Germinal center (tissue), 1 donor: ENCODE results near the gene WTIP.
"Not testable (repeated sequence)": the region's sequence is repeated elsewhere in the genome, so short reads cannot be mapped to it uniquely, and the experiment has no call there.

Experiments
- DNase-seq: peaks from one replicate; pipeline ENCODE4 v3.0.0; 2012; ENCODE audit warnings: mixed read lengths, low spot score

Gene WTIP

DNA sequence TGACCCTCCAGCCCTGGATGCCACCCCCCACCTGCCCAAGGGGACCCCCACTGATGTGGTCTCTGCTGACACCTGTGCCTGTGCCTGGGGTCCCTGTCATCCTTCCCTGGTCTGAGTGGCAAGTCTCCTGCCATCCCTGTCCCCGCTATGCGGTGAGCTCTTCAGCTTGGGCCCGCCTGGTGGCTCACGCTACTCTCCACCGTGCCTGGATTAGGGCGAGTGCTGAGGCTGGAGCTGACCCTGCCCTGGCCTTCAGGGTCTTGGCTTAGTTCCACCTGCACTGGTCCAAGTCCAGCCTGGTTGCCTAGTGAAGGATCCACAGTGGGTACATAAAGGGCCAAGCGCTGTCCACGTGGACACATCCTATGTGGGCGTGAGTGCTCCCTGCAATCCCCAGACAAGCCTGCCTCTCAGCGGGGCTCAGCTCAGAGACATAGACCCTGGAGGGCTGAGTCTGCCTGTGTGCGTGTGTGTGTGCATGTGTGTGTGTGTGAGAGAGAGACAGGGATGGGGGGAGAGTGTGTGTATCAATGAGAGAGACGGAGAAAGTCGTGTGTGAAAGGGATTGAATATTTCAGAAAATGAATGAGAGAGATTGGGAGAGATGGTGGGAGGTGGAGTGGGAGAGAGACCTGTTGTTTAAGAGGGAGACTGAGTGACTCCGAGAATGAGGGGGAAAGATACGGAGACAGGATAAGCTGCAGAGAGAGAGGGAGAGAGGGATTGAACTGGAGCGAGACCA is 22.1 kb downstream of the WTIP start:
- DNase-seq, result no peak

DNA sequence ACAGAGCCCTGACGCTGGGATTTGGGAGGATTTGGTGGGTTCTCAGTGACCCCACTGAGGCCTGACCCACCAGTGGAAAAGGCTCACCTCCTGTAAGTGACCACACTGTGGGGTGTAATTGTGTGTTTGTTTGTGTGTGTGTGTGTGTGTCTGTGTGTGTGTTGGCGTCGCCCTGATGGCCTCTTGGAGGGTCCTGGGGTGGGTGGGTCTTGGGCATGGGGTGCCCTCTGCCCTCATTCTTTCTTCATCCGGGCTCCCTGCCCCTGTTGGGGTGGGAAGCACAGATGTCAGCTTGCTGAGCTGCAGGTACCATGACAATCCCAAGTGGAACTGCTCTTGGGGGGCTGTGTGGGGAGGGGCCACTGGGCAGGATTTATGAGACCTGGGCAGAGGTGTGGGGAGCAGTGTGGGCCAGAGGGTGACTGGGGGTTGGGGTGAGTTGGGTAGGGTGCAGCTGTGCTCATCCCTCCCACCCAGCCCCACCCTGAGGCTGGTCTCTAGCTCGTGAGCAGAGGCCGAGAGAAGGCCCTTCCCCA is 22.8 kb downstream of the WTIP start:
- DNase-seq, result no peak

DNA sequence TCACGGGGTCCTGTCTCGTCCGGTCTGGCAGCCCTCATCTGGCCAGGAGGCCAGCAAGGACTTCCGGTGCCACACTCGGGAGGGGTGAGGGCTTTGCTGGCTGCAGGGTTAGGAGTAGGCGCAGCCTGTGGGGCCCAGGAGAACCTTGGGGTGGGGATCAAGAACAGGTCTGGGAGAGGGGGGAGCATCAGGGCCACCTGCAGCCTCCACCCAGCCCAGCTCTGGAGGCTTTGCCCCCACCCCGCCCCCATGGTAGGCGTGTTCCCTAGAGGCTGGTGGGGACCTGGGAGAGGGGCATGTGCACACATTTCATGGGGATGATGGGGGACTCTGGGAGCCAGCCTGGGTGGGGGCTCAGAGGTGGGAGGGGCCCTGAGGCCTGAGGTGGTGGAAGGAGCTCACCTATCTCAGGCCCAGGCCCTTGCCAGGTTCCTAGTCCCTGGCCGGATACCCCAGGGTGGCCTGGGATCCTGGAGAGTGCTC is 23.3 kb downstream of the WTIP start:
- DNase-seq, result no peak

DNA sequence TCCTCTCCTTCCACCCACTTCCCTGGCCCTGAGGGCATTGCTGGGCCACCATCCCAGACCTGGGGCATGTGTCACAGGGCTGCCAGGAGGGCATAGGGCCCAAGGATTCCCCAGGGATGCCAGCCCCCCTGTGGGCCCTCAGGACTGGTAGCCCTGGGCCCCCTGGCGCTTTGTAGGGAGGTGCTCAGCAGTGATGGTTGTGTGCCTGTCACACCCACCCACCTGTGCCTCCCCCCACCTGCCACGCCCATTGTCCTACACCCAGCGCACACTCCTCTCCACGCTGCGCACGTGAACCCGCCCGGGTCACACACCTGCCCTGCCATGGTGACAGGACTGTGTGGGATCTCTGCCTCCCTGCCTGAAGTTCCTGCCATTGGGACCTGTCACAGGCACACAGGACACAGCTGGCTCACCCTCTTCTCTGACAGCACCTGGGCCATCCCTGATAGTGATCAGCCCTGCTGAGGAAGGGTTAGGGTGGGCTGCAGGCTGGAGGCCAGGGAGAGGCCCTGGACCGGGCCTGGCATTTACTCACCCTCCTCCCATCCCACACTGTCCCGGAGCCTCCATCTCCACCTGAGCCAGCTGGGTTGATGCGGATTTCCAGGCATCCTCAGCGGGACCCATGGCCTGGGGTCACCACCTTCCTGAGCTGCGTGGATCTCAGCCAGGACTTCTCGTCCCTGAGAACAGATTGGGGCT is 23.9 kb downstream of the WTIP start:
- no peak for DNase-seq

DNA sequence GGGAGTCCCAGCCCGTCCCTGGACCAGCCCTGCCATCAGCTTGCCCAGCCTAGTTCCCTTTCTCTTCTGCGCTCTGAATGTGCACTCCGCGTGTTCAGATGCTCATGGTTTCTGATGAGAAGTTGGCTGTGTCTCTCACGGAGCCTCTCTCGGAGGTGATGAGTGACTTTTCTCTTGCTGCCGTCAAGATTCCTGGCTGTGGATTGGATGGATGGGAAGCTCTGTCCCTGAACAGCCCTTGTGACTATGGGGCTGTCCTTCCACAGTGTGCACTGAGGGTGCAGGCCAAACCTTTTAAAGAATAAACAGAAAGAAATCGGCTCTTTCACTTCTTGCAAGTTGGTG is 24.4 kb downstream of the WTIP start:
- no peak for DNase-seq

DNA sequence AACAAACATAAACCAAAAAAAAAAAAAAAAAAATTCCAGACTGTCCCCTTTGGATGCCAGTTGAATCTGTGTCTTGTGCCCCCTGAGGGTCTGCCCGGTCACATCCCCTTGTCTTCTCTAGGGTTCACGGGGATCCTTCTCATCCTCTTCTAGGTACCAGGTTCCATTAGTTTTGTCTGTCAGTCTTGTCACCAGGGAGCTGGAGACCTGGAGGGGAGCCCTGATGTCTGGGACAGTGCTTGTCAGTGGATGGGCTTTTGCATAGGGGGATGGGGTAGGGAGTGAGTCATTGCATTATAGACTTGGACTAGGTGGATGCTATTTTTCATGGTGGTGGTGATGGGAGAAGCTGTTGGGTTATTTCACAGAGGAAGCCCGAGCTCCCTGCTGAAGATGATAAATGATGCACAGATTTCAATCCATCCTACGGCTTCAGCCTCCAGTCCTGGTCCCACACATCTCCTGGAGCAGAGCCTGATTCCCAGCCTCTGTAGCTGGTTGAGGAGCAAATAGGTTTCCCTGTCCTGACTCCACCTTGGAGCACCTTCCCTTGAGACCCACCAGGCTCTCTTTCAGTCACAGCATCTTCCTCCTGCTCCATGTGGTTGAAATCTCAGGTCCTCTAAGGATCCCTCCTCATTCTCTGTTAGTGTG is 26.0 kb downstream of the WTIP start:
- no peak for DNase-seq

DNA sequence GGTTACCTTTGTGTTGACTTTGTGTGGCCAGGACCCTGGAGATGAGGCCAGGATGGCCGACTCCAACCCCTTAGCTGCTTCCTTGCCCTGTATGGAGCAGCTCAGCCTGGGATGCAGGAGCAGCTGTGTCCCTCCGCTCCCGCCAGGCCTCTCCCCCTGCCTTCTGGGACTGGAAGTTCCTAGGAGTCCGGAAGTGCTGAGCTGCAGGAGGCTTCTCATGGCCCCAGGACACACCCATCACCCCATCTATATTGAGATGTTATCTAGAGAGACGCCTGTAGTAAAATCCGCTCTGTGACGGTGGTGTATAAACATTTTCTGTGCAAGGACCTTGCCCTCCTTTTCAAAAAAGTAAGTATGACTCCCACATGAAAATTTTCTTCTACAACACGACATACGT is 27.0 kb downstream of the WTIP start:
- DNase-seq, result no peak

DNA sequence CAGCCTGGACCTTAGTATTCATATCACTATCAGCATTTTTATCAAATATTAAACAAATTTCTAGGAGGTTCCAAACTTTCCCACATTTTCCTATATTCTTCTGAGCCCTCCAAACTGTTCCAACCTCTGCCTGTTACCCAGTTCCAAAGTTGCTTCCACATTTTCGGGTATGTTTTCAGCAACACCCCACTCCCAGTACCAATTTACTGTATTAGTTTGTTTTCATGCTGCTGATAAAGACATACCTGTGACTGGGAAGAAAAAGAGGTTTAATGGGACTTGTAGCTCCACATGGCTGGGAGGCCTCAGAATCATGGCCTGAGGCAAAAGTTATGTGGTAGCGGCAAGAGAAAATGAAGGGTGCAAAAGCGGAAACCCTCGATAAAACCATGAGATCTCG is 29.3 kb downstream of the WTIP start:
- DNase-seq, result not testable (repeated sequence)

DNA sequence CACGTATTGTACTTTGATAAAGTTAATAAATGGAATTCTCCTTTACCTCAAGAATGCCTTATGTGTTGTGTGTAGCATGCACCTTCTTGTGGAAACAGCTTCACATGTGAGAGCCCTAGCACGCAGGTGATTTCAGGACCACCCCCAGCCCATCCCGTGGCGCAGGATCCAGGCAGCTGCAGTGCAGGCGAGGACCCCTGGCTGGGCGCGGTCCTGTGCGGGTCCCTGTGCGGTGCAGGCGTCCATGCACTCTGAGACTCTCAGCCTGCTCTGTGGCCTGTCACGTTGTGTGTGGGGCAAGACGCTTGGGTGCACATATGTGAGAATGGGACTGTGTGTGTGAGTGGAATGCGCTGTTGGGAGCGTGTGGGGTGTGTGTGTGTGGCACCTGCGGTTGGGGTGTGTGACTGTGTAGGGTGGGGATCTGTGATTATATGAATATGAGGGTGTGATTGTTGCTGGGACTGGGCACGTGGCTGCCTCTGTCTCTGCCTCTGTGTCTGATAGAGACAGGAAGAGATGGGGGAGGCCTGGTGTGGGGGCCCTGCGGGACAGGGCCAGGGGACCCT is 30.8 kb downstream of the WTIP start:
- no peak for DNase-seq

DNA sequence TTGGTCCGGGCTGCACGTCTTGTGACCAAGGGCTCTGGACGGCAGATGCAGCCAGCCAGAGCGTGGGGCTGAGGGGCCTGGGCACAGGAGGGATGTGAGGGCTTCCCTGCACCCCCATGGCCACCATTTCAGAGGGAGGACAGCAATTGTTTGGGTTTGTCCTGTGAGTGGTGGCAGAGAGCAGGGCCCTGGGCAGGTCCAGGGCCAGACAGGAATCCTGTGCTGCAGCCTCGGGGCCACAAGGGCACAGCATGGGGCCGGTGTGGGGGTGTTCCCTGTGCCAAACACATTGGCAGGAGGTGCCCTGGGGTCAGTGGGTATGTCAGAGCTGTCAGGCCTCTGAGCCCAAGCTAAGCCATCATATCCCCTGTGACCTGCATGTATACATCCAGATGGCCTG is 32.2 kb downstream of the WTIP start:
- DNase-seq, result no peak

DNA sequence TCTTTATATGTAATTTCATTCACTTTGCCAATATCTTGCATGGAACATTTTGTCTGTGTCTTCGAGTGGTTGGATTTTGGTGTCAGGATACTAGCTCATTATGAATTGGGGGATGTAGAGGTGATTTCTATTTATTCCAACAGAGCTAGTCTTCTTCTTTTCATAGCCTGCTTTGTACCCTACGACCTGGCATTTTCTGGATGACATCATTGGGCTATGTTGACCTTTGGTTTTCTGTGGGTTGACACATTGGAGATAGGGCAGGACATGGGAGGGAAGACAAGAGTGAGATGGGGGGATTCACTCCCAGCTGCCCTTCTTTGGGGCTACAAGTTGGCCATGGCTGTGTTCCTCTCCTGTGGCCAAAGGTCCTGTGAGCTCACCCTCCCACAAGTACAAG is 38.0 kb downstream of the WTIP start:
- DNase-seq, result no peak

DNA sequence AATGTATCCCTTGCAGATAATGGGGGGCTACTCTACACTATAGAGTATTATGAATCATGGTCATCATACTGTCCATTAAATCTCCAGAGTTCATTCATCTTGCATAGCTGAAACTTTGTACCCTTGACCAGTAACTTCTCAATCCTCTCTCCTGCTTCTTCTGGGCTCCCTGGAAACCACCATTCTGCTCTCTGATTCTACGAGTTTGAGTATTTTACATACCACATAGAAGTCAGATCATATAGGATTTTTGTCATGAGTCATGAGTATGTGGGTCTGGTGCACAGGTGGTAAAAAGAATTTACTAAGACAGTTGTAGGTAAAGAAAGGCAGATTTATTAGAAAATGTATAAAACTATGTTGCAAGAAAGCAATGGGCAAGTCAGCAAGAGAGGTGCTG is 41.9 kb downstream of the WTIP start:
- DNase-seq, result no peak

DNA sequence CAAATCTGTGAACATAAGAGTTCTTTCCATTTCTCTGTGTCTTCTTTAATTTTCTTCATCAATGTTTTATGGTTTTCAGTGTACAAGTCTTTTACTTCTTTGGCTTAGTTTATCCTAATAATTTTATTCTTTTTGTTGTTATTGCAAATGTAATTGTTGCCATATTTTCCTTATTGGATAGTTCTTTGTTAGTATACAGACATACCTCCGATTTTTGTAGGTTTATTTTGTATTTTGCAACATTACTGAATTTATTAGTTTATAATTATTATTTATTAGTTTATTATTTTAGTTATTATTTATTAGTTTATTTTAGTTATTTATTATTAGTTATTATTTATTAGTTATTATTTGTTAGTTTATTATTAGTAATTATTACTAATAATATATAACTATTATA is 43.4 kb downstream of the WTIP start:
- no peak for DNase-seq

DNA sequence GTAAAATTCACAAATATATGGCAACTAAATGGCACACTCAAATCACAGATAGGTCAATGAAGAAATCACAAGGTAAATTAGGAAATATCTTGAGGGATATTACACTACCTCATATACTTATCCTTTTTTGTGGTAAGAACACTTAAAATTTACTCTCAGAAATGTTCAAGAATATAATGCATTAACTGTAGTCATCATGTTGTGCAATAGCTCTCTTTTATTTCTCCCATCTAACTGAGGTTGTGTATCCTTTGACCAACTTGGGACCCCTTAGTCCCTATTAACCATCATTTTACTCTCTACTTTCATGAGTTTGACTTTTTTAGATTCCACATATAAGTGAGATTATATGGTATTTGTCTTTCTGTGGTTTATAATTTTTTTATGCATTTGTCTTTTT is 52.6 kb downstream of the WTIP start:
- DNase-seq, result no peak

DNA sequence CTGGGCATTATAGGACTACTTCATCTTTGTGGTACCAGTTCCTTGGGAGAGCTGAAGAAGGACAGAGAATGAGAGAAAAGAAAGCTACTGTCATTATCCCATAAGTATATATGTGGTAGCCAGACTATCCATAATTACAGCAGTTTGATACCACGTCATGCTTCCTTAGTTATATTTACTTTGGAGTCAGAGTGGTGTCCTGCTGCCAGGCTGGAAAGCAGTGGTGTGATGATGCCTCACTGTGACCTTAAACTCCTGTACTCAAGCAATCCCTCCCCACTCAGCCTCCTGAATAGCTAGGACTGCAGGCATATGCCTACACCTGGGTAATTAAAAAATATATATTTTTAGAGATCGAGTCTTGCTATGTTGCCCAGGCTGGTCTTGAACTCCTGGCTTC is 57.8 kb downstream of the WTIP start:
- DNase-seq, result no peak

DNA sequence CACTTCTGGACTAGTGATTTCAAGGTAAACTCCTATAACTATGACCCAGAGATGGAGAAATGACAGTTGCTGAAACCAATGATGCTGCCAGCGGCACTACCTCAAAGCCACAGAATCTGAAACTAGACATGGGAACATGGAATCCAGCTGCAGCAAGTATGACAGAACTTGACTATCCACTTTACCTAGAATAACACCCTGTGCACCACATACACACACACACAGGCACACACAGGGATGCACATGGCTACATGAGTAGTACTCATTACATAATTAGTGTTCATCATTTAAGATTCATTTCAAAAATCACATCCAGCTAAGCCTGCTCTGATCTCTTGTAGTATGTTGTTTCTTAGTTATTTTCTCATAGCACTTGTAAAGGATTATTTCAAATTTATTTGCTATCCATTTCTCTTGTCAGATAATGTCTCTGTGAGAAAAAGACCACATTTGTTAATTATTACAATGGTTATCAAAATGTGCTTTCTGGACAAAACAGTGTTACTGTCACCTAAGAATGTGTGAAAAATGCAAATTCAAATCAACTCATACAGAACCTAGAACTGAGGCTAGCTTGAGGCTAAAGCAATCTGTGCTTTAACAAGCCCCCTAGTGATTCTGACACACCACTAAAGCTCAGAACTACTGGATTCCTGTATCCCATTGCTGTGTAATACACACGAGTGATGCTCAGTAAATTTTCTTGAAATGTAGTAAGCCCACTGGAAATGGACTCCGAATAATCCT is 59.4 kb downstream of the WTIP start:
- no peak for DNase-seq

DNA sequence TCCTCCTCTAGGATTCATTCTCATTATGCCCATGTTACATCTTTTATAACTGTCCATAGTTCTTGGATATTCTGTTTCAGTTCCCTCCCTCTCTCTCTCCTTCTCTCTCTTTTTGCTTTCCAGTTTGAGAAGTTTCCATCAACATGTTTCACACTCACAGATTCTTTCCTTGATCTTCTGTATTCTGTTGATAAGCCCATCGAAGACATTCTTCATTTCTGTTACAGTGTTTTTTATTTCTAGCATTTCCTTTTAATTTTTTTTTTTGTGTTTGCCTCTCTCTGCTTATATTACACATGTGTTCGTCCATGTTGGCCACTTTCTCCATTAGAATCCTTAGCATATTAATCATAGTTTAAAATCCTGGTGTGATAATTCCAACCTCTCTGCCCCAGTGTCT is 68.3 kb downstream of the WTIP start:
- no peak for DNase-seq

DNA sequence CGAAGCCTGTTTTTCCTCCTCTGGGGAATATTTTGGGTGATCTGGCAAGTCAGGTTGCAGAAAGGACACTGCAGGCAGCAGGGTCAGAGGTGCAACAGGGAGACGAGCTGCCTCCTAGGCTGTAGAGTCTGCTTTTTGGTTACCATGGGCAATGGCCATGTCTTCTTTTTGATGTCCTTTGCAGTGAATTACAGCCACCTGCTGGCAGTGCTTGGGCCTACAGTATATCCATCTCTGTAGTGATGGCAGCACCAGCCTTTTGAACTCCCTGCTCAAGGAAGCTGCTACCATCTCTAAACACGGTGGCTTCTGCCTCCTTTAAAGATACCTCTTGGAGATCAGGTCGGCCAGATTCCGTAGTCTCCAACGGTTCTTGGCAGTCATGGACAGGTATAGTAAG is 73.9 kb downstream of the WTIP start:
- no peak for DNase-seq

DNA sequence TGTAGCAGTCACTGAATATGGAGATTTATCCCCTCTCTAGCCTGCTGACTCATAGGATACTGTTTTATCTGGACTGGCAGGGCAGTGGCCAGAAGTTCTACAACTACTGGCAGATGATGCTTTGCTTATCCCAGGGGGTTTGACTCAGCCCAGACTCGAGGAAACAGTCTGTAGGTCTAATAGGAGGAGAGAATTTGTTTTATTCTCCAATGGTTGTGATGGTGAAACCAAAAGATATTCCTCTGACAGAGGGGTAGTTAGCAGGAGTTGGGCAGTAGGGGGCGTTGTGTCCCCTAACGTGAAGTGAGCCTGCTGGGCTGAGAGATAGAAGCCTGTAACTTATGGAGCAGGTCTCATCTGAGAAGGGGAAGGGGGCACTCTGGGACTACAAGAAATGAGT is 74.9 kb downstream of the WTIP start:
- no peak for DNase-seq

DNA sequence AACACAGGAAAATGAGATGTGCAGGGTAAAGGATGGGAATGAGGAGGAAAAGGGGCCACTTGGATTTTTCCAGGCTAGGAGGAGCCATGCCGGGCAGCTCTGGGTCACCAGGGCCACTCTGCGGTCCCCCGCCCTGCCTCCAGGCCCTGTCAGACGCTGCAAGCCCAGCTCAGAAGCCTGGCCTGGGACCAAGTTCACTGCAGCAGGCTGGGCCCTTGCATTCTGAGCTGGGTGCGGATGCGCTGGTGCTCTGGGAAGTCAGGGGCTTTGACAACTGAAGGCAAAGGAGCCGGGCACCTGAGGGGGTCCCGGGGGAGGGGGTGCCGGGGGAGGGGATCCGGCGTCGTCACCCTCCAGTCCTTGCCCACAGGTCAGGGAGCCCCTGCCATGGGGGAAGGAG is 77.5 kb downstream of the WTIP start:
- no peak for DNase-seq

DNA sequence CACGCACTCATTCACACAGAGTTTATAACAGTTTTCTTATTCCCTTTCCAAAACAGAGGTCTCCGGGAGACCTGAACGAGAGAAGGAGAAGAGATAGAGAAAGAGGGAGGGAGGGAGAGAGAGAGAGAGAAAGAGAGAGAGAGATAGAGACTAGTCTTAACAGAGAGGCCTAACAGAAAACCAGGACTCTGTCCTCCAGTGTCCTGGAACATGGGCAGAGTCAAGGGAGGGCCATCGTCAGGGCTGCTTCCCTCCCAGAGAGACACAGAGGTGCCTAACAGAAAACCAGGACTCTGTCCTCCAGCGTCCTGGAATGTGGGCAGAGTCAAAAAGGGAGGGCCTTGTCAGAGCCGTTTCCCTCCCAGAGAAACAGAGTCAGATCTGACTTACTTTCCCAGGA is 78.7 kb downstream of the WTIP start:
- no peak for DNase-seq
